Esophagus muscularis mucosa (tissue), 3 donors: ENCODE results near the gene ZNF726.
"Not testable (repeated sequence)": the region's sequence is repeated elsewhere in the genome, so short reads cannot be mapped to it uniquely, and the experiment has no call there.

Experiments
- CTCF ChIP-seq, 3 experiments: fragments of 200-600 bp in 2 of 3; fragments of 450-650 bp in 1 of 3; sonication (generic) in 2 of 3; IDR thresholded peaks; one replicate each; pipeline ENCODE4 v1.5.1; 2017 to 2019; ENCODE audit warnings: antibody characterized with exemption in 3 of 3, mild to moderate bottlenecking in 2 of 3, moderate library complexity in 1 of 3
- POLR2A ChIP-seq: fragments of 450-650 bp; IDR thresholded peaks from one replicate; pipeline ENCODE4 v1.6.1; 2017; ENCODE audit warnings: antibody characterized with exemption, moderate library complexity, mild to moderate bottlenecking, low read depth

GRCh38 chr19:23937031-23937430 lies 22.3 kb downstream of the ZNF726 start:
- TF ChIP-seq CTCF (IDR thresholded peaks at IDR 0.05); POLR2A: not testable (repeated sequence)
